ENCODE data around the gene PDGFRA.

- TF ChIP-seq POLR2A (IDR thresholded peaks at IDR 0.05; ENCODE audit: borderline replicate concordance, extremely low read depth, insufficient read depth, insufficient read length): no peak
- TF ChIP-seq, protein P1, sequence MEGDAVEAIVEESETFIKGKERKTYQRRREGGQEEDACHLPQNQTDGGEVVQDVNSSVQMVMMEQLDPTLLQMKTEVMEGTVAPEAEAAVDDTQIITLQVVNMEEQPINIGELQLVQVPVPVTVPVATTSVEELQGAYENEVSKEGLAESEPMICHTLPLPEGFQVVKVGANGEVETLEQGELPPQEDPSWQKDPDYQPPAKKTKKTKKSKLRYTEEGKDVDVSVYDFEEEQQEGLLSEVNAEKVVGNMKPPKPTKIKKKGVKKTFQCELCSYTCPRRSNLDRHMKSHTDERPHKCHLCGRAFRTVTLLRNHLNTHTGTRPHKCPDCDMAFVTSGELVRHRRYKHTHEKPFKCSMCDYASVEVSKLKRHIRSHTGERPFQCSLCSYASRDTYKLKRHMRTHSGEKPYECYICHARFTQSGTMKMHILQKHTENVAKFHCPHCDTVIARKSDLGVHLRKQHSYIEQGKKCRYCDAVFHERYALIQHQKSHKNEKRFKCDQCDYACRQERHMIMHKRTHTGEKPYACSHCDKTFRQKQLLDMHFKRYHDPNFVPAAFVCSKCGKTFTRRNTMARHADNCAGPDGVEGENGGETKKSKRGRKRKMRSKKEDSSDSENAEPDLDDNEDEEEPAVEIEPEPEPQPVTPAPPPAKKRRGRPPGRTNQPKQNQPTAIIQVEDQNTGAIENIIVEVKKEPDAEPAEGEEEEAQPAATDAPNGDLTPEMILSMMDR (IDR thresholded peaks at IDR 0.05 in 2 of 3, conservative IDR thresholded peaks at IDR 0.05 in 1 of 3; ENCODE audit: borderline replicate concordance in 1 of 3, insufficient read depth in 1 of 3, low read depth in 2 of 3, low read length in 2 of 3): no peak
- TF ChIP-seq TCF7L2 (IDR thresholded peaks at IDR 0.05; ENCODE audit: borderline replicate concordance, extremely low read depth, insufficient read depth, insufficient read length): no peak
- TF ChIP-seq EZH2phosphoT487 (IDR thresholded peaks at IDR 0.05; ENCODE audit: borderline replicate concordance): no peak
- TF ChIP-seq JUND (IDR thresholded peaks at IDR 0.05): no peak
Observed at GRCh38 chr4:54315561-54316538, 86.8 kb downstream of the PDGFRA start.
